Activated T-cell treated with anti-CD3 and anti-CD28 coated beads, Interleukin-2, amount 50 U/mL, for 1 hour (primary cell): Measurements from ENCODE around the gene CARD10.
A peak's percentile ranks its signal among the peaks of the same experiment; 100 is the strongest.
"Not testable (repeated sequence)": the region's sequence is repeated elsewhere in the genome, so short reads cannot be mapped to it uniquely, and the experiment has no call there.

Source experiments
- DNase-seq: peaks from one replicate; pipeline ENCODE4 v3.0.0-alpha.2; 2020

CARD10 gene

GRCh38 chr22:37484480-37485394 lies 34.5 kb downstream of the CARD10 start:
- DNase-seq = peak; percentile 75

- no peak for DNase-seq
Observed at GRCh38 chr22:37483050-37483449, 36.2 kb downstream of the CARD10 start.

- no peak for DNase-seq
Observed at GRCh38 chr22:37482244-37482643, 37.0 kb downstream of the CARD10 start.

GRCh38 chr22:37481347-37481907 lies 37.8 kb downstream of the CARD10 start:
- no peak for DNase-seq

- DNase-seq = no peak
Observed at GRCh38 chr22:37480387-37481346, 38.5 kb downstream of the CARD10 start.

- DNase-seq = no peak
Observed at GRCh38 chr22:37479196-37479595, 40.0 kb downstream of the CARD10 start.

GRCh38 chr22:37476389-37477329 lies 42.6 kb downstream of the CARD10 start:
- DNase-seq = no peak

GRCh38 chr22:37474447-37475090 lies 44.6 kb downstream of the CARD10 start:
- no peak for DNase-seq

- DNase-seq = no peak
Observed at GRCh38 chr22:37473437-37473946, 45.7 kb downstream of the CARD10 start.

- peak; percentile 59 for DNase-seq
Observed at GRCh38 chr22:37472418-37473006, 46.7 kb downstream of the CARD10 start.

GRCh38 chr22:37471727-37472417 lies 47.3 kb downstream of the CARD10 start:
- no peak for DNase-seq

- DNase-seq = no peak
Observed at GRCh38 chr22:37470087-37470445, 49.1 kb downstream of the CARD10 start.

- DNase-seq = no peak
Observed at GRCh38 chr22:37469416-37470086, 49.7 kb downstream of the CARD10 start.

- DNase-seq = not testable (repeated sequence)
Observed at GRCh38 chr22:37468201-37468695, 51.0 kb downstream of the CARD10 start.

- DNase-seq = no peak
Observed at GRCh38 chr22:37467391-37467955, 51.7 kb downstream of the CARD10 start.

GRCh38 chr22:37464181-37464580 lies 55.0 kb downstream of the CARD10 start:
- no peak for DNase-seq

- no peak for DNase-seq
Observed at GRCh38 chr22:37462983-37463382, 56.2 kb downstream of the CARD10 start.

GRCh38 chr22:37462436-37462835 lies 56.8 kb downstream of the CARD10 start:
- no peak for DNase-seq

GRCh38 chr22:37461961-37462360 lies 57.3 kb downstream of the CARD10 start:
- DNase-seq = no peak
